GM19467 (cell line): ENCODE data around the gene ZBED5.
"Not testable (repeated sequence)": the region's sequence is repeated elsewhere in the genome, so short reads cannot be mapped to it uniquely, and the experiment has no call there.

Source experiments
- ATAC-seq: cut with Tn5 transposase; IDR thresholded peaks from one replicate; pipeline ENCODE4 v1.9.1; 2021; ENCODE audit warnings: mild to moderate bottlenecking, moderate library complexity; ENCODE audit not compliant: unreplicated experiment

Gene ZBED5

GRCh38 chr11:10844356-10844755 lies 13.5 kb downstream of the ZBED5 start:
- ATAC-seq: no peak

- no peak for ATAC-seq
Observed at GRCh38 chr11:10838881-10839280, 19.0 kb downstream of the ZBED5 start.

- ATAC-seq: no peak
Observed at GRCh38 chr11:10838083-10838482, 19.8 kb downstream of the ZBED5 start.

GRCh38 chr11:10836884-10837283 lies 21.0 kb downstream of the ZBED5 start:
- ATAC-seq: not testable (repeated sequence)

GRCh38 chr11:10829139-10829538 lies 28.7 kb downstream of the ZBED5 start:
- ATAC-seq: no peak

GRCh38 chr11:10828402-10828801 lies 29.5 kb downstream of the ZBED5 start:
- ATAC-seq: no peak

GRCh38 chr11:10824888-10825287 lies 33.0 kb downstream of the ZBED5 start:
- ATAC-seq: no peak

- no peak for ATAC-seq
Observed at GRCh38 chr11:10823152-10823579, 34.7 kb downstream of the ZBED5 start.

GRCh38 chr11:10822491-10822890 lies 35.4 kb downstream of the ZBED5 start:
- not testable (repeated sequence) for ATAC-seq

- ATAC-seq: no peak
Observed at GRCh38 chr11:10818594-10818993, 39.3 kb downstream of the ZBED5 start.

GRCh38 chr11:10813945-10814344 lies 43.9 kb downstream of the ZBED5 start:
- ATAC-seq: no peak

GRCh38 chr11:10809373-10810160 lies 48.3 kb downstream of the ZBED5 start:
- peak; percentile 12 for ATAC-seq

- ATAC-seq: peak; percentile 96
Observed at GRCh38 chr11:10808553-10809372, 49.1 kb downstream of the ZBED5 start, which contains the start of gene EIF4G2. EIF4G2 (minus strand) TSS chr11:10808926.

GRCh38 chr11:10808235-10808552 lies 49.7 kb downstream of the ZBED5 start:
- peak; percentile 1 for ATAC-seq

- ATAC-seq: no peak
Observed at GRCh38 chr11:10807493-10808234, 50.2 kb downstream of the ZBED5 start.

GRCh38 chr11:10806206-10806605 lies 51.6 kb downstream of the ZBED5 start:
- no peak for ATAC-seq

GRCh38 chr11:10805741-10806140 lies 52.1 kb downstream of the ZBED5 start:
- ATAC-seq: no peak

- no peak for ATAC-seq
Observed at GRCh38 chr11:10803676-10804075, 54.2 kb downstream of the ZBED5 start.
